Smooth muscle cell (in vitro differentiated cells): Measurements from ENCODE around the gene NCL. TPM values are rescaled to one million over a fixed set of nuclear protein-coding genes. Genes with fewer than 3 reads are reported as not detected.

Source experiments
- DNase-seq: peaks from one replicate; lab custom pipeline; 2025; ENCODE audit not compliant: unreplicated experiment; lab: John Stamatoyannopoulos, UW
- H2AFZ ChIP-seq: fragments of 200-600 bp; sonication (generic); 2 replicates; pipeline ENCODE4 v1.6.0; 2016; ENCODE audit warnings: antibody characterized with exemption, low read depth, mild to moderate bottlenecking
- H3F3A ChIP-seq: fragments of 200-600 bp; sonication (generic); 2 replicates; pipeline ENCODE4 v1.6.0; 2017; ENCODE audit warnings: antibody characterized with exemption, low read depth
- H3K27ac ChIP-seq: fragments of 200-600 bp; sonication (generic); 2 replicates; pipeline ENCODE4 v1.5.1; 2016; ENCODE audit warnings: low read depth, mild to moderate bottlenecking
- H3K27me3 ChIP-seq: fragments of 200-600 bp; sonication (generic); 2 replicates; pipeline ENCODE4 v1.6.1; 2016; ENCODE audit warnings: low read depth, mild to moderate bottlenecking
- H3K36me3 ChIP-seq: fragments of 200-600 bp; sonication (generic); 2 replicates; pipeline ENCODE4 v1.5.1; 2016; ENCODE audit warnings: low read depth
- H3K4me1 ChIP-seq: fragments of 200-600 bp; sonication (generic); 2 replicates; pipeline ENCODE4 v1.5.1; 2016; ENCODE audit warnings: low read depth
- H3K4me2 ChIP-seq: fragments of 200-600 bp; sonication (generic); 2 replicates; pipeline ENCODE4 v1.6.0; 2016; ENCODE audit warnings: mild to moderate bottlenecking
- H3K4me3 ChIP-seq: fragments of 200-600 bp; sonication (generic); 2 replicates; pipeline ENCODE4 v1.5.1; 2016; ENCODE audit warnings: mild to moderate bottlenecking
- H3K79me2 ChIP-seq: fragments of 200-600 bp; sonication (generic); 2 replicates; pipeline ENCODE4 v1.6.0; 2016; ENCODE audit warnings: low read depth, mild to moderate bottlenecking
- H3K9ac ChIP-seq: fragments of 200-600 bp; sonication (generic); 2 replicates; pipeline ENCODE4 v1.6.0; 2016; ENCODE audit warnings: low read depth
- H3K9me3 ChIP-seq: fragments of 200-600 bp; sonication (generic); replicated peaks from 2 replicates; pipeline ENCODE4 v1.5.1; 2016; ENCODE audit warnings: low read depth
- H4K20me1 ChIP-seq: fragments of 200-600 bp; sonication (generic); 2 replicates; pipeline ENCODE4 v1.6.0; 2016; ENCODE audit warnings: low read depth
- CTCF ChIP-seq: fragments of 200-600 bp; sonication (generic); IDR thresholded peaks from 2 replicates; pipeline ENCODE4 v1.5.1; 2017; ENCODE audit warnings: borderline replicate concordance, mild to moderate bottlenecking, antibody characterized with exemption; ENCODE audit not compliant: insufficient read depth, poor library complexity, severe bottlenecking
- WGBS: methylation state at CpG from one replicate; pipeline ENCODE4 v1.1.7; 2016; ENCODE audit warnings: low lambda C conversion rate; 5-methylcytosine and 5-hydroxymethylcytosine counted together
- polyA plus RNA-seq: library from polyadenylated mRNA; unstranded; fragments of >200 nt; fragmentation: Nextera tagmentation; extraction: Ambion mirVana; gene quantifications from 2 replicates; pipeline ENCODE4 v1.2.1, GENCODE V29; 2016
- total RNA-seq: library from RNA; depleted of rRNA; stranded (reverse); fragments of >200 nt; gene quantifications from 2 replicates; pipeline ENCODE4 v1.2.3, GENCODE V29; 2014

NCL gene
- total and polyA plus RNA-seq, 2 experiments from 2014 or later, result 108 to 219 TPM

- Histone ChIP-seq H2AFZ (no peak overlapping the region), H4K20me1 (no peaks in the 10 kb centered on the region), H3K9ac (no peak overlapping the region), H3K79me2 (no peaks in the 10 kb centered on the region), H3K4me1 (peaks cover 5% of the 10 kb centered on the region), H3K27me3 (no peaks in the 10 kb centered on the region), H3K9me3 (no peaks in the 10 kb centered on the region), H3K27ac (no peak overlapping the region), H3F3A (no peaks in the 10 kb centered on the region), H3K4me3 (no peak overlapping the region), H3K36me3 (no peaks in the 10 kb centered on the region), H3K4me2 (no peak overlapping the region)
- no peak for DNase-seq
- WGBS, result 92% methylated on average over 6 of the region's 6 CpGs
- no peak for TF ChIP-seq CTCF
Measured at GRCh38 chr2:231470246-231470900, 6.1 kb upstream of the NCL start.

GRCh38 chr2:231469583-231469950, 5.3 kb upstream of the NCL start:
- WGBS, result 91% methylated on average over 3 of the region's 3 CpGs
- Histone ChIP-seq H3K9ac (no peak overlapping the region), H3F3A (peaks cover 6% of the 10 kb centered on the region), H3K4me2 (no peak overlapping the region), H2AFZ (no peak overlapping the region), H3K9me3 (no peaks in the 10 kb centered on the region), H3K79me2 (no peaks in the 10 kb centered on the region), H3K27ac (no peak overlapping the region), H3K36me3 (no peaks in the 10 kb centered on the region), H3K4me1 (peaks cover 9% of the 10 kb centered on the region), H4K20me1 (no peaks in the 10 kb centered on the region), H3K27me3 (no peaks in the 10 kb centered on the region), H3K4me3 (no peak overlapping the region)
- no peak for DNase-seq
- TF ChIP-seq CTCF, result no peak

- Histone ChIP-seq H3K27me3 (no peaks in the 10 kb centered on the region), H2AFZ (no peak overlapping the region), H3K27ac (no peak overlapping the region), H3K36me3 (no peaks in the 10 kb centered on the region), H3K4me3 (no peak overlapping the region), H4K20me1 (peaks cover 13% of the 10 kb centered on the region), H3K9me3 (no peaks in the 10 kb centered on the region), H3K9ac (no peak overlapping the region), H3K4me2 (no peak overlapping the region), H3K79me2 (peaks cover 11% of the 10 kb centered on the region), H3K4me1 (peaks cover 12% of the 10 kb centered on the region), H3F3A (peaks cover 6% of the 10 kb centered on the region)
- no peak for TF ChIP-seq CTCF
- DNase-seq, result no peak
- WGBS, result 88% methylated on average over 12 of the region's 12 CpGs
Measured at GRCh38 chr2:231467613-231468530, 3.6 kb upstream of the NCL start.
